GM19467 (cell line): ENCODE results near the gene USP25.
"Not testable (repeated sequence)": the region's sequence is repeated elsewhere in the genome, so short reads cannot be mapped to it uniquely, and the experiment has no call there.

Source experiments
- ATAC-seq: cut with Tn5 transposase; IDR thresholded peaks from one replicate; pipeline ENCODE4 v1.9.1; 2021; ENCODE audit warnings: mild to moderate bottlenecking, moderate library complexity; ENCODE audit not compliant: unreplicated experiment

Gene USP25

DNA sequence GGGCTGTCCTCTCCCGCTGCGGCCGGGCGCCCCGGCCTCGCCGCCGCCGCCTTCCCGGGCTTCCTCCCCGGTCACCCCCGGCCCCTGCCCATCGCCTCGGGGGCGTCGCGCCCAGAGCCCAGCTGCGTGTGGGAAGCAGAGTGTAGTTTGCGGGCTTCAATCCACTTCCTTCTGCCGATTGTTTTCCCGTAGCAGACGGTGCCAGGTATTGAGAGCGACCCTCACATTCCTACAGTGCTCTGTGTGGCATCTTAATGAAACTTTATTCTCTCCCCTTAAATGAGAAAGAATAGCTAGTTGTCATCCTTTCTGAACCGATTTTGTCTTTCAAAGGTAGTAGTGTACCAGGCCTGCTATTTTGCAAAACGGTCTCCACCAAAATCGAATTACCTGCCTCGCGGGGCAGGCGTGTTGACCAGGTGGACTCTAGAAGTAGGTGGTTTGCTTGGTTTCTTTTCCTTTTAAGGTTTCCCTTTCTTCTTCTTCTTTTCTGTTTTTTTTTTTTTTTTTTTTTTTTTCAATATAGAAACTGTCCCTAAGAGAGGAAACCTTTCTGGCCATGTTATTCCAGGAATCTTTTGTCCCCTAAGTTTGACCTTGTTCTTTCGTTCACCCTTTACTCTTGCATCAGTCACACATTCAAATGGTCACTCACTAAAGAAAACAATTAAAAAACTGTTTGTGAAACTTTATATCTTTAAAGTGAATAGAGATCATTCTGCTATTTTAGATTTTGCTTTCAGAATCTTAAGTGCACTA is 881 bp downstream of the USP25 start:
- ATAC-seq: no peak

GRCh38 chr21:15731243-15731613 is 1.4 kb downstream of the USP25 start:
- no peak for ATAC-seq

- peak; percentile 45 for ATAC-seq
Observed at GRCh38 chr21:15732290-15732995, 2.7 kb downstream of the USP25 start.

- no peak for ATAC-seq
Observed at GRCh38 chr21:15732996-15733329, 3.2 kb downstream of the USP25 start.

DNA sequence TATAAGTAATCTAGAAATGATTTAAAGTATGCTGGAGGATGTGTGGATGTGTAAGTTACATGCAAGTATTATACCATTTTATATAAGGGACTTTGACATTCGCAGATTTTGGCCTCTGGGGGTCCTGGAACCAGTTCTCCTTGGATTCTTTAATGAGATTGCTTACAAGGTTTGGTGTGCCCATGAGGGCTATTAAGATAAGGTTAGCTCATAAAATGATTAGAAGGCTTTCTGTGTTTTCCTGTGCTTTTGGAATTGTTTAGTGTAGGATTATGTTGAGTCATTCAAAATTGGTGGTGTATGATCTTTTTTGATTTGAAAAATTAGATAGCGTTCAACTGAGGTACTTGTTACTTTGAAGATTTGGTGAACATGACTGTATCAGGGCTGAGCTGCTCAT is 5.6 kb downstream of the USP25 start:
- ATAC-seq: no peak

- ATAC-seq: not testable (repeated sequence)
Observed at GRCh38 chr21:15735931-15736330, 6.1 kb downstream of the USP25 start.

- not testable (repeated sequence) for ATAC-seq
Observed at GRCh38 chr21:15738779-15739178, 9.0 kb downstream of the USP25 start.

DNA sequence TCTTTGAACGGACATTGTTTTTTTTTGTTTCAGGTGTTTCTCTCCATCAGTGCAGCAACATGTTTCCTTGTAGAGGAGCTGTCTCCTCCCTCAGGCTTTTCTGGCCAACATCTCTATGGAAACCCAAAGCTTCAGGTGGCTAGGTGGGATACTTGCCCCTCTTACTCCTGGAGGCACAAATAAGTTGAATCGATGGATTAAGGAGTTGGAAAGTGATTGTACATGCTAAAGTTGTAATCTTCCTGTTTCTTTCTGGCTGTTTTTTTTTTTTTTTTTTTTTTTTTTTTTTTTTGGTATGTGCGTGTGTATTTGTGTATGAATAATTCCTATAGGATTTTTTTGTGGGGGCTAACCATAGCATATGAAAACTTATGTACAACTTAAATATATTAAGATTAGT is 10.6 kb downstream of the USP25 start:
- no peak for ATAC-seq

GRCh38 chr21:15741510-15741909 is 11.7 kb downstream of the USP25 start:
- ATAC-seq: no peak

DNA sequence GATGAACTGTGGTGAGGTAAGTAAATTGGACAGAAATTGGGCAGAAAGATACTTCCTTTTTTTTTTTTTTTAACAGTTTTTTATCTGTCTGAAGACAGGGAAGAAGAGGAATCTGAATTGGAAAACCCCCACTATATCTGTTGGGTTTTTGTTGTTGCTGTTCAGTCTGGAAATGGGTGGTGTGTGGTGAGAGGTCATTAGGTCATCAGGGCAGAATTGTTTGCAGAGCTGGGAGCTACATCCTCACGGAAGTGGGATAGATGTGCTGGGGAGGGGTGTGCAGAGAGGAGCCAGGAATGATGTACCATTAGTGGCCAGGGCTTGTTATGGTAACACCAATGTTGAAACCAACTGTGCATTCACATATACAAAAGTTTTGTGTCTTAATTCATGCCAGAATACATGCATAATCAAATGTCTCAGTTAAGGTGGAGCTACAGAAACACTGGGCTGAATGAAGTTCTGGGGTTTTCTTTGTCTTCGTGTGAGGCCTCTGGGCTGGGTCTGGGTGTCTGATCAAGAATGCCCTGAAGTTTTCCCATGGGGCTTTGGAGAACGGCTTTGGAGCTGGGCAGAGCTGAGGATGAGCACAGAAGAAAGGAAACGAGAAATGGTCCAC is 12.4 kb downstream of the USP25 start:
- no peak for ATAC-seq

DNA sequence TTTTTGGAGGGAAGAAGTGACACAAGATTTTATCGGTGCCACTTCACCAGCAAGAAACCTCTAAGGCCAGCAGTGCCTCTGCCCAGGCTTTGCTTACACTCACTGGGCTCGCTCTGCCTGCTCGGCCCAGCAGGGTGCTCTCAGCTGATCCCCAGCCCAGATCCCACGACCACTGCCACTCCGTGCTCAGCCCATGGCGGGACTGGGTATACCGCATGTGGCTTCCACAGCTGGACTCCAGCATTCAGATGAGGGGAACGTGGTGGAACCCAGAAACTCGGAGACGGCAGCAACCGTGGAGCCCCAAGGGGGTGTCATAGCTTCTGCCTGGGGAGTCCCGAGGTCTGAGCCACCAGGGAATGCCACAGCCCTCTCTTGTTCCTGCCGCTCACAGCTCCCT is 12.9 kb downstream of the USP25 start:
- no peak for ATAC-seq

GRCh38 chr21:15743593-15743992 is 13.8 kb downstream of the USP25 start:
- no peak for ATAC-seq

- ATAC-seq: no peak
Observed at GRCh38 chr21:15744926-15745325, 15.1 kb downstream of the USP25 start.

DNA sequence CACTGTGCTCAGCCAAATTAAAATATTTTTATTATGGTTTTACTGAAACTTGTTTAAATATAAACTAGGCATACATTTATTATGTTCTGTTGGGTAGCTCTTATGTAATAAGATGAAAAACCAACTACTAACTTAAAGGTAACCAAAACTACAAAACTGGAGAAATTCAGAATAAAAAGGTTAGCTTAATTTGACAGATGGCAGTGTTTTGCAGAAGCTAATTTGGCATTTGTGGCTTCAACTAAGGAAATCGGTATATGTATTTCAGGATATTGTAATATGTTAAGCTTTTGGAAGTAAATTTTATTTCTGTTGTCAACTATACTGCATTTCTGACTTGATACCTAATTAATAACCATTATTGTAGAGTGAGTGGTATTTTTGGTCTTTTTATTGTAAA is 18.8 kb downstream of the USP25 start:
- ATAC-seq: no peak

- no peak for ATAC-seq
Observed at GRCh38 chr21:15749082-15749860, 19.5 kb downstream of the USP25 start.

DNA sequence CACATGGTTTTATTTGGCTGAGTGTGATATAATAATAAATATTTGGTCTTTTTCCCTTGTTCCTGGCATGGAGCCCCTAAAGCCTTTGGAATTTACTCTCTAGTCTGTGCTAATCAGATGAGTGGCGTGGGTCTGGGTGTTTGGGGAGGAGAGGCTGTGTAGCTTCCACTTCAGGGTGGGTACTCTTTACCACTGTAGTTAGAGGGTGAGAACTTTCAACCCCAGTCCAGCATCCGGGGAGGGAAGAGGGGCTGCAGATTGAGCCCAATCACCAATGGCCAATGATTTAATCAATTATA is 20.0 kb downstream of the USP25 start:
- ATAC-seq: no peak

GRCh38 chr21:15751037-15751436 is 21.3 kb downstream of the USP25 start:
- ATAC-seq: no peak

DNA sequence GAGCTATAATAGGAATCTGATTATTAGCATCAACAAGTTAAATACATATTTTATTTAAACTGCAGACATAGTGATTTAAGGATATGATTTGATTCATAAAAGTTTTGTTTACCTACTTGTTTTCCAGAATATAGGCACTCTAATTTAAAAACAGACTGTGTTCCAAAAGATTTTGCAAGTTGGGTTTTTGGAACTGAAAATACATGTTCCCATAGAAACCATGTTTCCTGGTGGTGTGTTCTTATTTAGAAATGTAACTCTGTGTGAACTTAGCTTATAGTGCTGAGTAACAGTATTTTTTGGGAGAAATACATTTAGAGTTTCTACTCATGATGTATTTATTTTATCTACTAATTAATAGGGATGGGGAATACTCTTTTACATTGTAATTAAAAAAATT is 21.8 kb downstream of the USP25 start:
- no peak for ATAC-seq

- no peak for ATAC-seq
Observed at GRCh38 chr21:15752763-15753407, 23.1 kb downstream of the USP25 start.

- no peak for ATAC-seq
Observed at GRCh38 chr21:15753741-15754140, 24.0 kb downstream of the USP25 start.

DNA sequence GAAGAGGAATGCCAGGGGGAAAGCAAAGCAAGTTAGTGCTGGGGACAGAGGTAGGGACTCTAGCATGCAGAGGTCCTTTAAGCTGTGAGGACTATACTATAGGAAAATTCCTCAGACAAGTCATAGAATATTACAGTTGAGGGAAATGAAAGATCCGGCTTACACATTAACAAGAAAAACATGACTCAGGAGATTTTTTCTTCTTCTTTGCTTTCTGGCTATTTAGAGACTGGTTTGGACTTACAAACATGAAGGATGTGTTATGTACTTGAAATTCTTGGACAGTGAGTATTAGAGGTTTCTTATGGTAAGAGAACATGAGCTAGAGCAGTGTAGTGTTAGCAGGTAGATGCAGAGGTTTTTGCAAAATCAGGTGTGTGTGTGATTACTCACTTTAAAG is 24.9 kb downstream of the USP25 start:
- ATAC-seq: no peak
